Duodenal mucosa (tissue), 2 donors: ENCODE results near the gene GTF2A1.
"Not testable (repeated sequence)": the region's sequence is repeated elsewhere in the genome, so short reads cannot be mapped to it uniquely, and the experiment has no call there.

ENCODE experiments used
- H3K27ac ChIP-seq: one replicate; pipeline ENCODE4 v1.7.0; 2013; ENCODE audit warnings: low read depth, low read length
- H3K27me3 ChIP-seq, 2 donors: one replicate each; pipeline ENCODE4 v1.7.0; 2013; ENCODE audit warnings: low read length in 2 of 2, control low read depth in 1 of 2; ENCODE audit not compliant: insufficient read depth in 2 of 2, control insufficient read depth in 1 of 2
- H3K36me3 ChIP-seq, 2 donors: one replicate each; pipeline ENCODE4 v1.7.0; 2013; ENCODE audit warnings: low read length in 2 of 2, control low read depth in 1 of 2; ENCODE audit not compliant: insufficient read depth in 2 of 2, control insufficient read depth in 1 of 2
- H3K4me1 ChIP-seq, 2 donors: one replicate each; pipeline ENCODE4 v1.7.0; 2013; ENCODE audit warnings: low read length in 2 of 2, control low read depth in 1 of 2; ENCODE audit not compliant: insufficient read depth in 2 of 2, control insufficient read depth in 1 of 2
- H3K4me3 ChIP-seq, 2 donors: one replicate each; pipeline ENCODE4 v1.7.0; 2013; ENCODE audit warnings: low read length in 2 of 2, low read depth in 1 of 2
- H3K9ac ChIP-seq, 2 donors: one replicate each; pipeline ENCODE4 v1.7.0; 2013; ENCODE audit warnings: low read length in 2 of 2, low read depth in 1 of 2
- H3K9me3 ChIP-seq, 2 donors: one replicate each; pipeline ENCODE4 v1.7.0; 2013; ENCODE audit warnings: low read length in 2 of 2, control low read depth in 1 of 2; ENCODE audit not compliant: control insufficient read depth in 1 of 2

The GTF2A1 gene

DNA sequence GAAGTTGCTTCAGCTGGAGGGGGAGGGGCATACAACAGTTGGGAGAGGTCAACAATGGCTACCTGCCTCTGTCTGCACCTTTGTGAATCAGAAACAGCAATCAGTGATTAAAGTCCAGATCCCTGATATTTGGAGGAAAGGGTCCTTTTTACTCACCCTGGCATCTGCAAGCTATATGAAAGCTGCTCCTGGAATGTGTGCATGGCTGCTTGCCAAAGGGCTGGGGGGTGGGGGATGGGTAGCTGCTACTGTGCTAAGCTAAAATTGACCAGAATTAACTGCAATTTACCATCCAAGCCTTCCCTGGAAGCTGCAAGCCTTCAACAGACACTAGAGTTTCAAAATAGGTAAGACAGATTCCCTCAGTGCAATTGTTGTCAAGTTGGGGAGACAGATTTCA is 13.5 kb upstream of the GTF2A1 start:
- H3K9ac ChIP-seq, result no peak overlapping the region
- no peak overlapping the region for H3K27ac ChIP-seq
- no peaks in the 10 kb centered on the region for H3K27me3 ChIP-seq
- H3K4me3 ChIP-seq, result no peak overlapping the region
- H3K9me3 ChIP-seq, result no peaks in the 10 kb centered on the region
- H3K4me1 ChIP-seq, result no peaks in the 10 kb centered on the region
- no peaks in the 10 kb centered on the region for H3K36me3 ChIP-seq

DNA sequence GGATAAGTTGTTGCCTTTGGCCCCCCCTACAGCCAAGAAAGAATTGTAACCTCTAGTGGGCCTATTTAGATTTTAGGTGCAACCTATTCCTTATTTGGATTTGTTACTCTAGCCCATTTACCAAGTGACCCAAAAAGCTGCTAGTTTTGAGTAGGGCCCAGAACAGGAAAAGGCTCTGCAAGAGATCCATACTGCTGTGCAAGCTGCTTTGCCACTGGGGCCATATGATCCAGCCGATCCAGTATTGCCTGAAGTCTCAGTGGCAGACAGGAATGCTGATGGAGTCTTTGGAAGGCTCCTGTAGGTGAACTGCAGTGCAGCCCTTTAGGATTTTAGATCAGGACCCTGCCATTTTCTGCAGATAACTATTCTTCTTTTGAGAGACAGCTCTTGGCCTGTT is 12.9 kb upstream of the GTF2A1 start:
- no peak overlapping the region for H3K9ac ChIP-seq
- H3K4me3 ChIP-seq, result no peak overlapping the region
- H3K4me1 ChIP-seq, result no peaks in the 10 kb centered on the region

DNA sequence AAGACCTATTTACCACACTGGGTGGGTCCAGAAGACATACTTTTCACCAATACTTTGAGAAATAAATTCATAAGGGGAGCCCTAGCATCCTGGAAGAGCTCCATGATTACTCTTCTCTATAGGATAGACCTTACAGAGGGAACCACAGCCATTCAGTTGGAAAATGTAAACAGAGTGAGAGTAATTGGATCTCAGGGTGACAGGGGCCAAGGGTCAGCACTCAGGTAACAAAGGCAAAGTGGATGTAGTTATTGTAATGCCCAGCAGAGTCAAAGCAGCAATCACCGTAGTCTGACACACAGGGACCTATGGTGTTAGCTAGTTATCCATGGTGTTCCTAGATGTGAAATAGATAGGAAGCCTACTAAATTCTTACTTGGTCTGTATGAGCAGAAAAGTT is 10.8 kb upstream of the GTF2A1 start:
- Histone ChIP-seq H3K27ac (no peak overlapping the region), H3K9me3 (no peaks in the 10 kb centered on the region), H3K4me1 (no peaks in the 10 kb centered on the region), H3K36me3 (no peaks in the 10 kb centered on the region), H3K27me3 (no peaks in the 10 kb centered on the region), H3K4me3 (no peak overlapping the region), H3K9ac (no peak overlapping the region)

More for the DNA sequence above, 12.9 kb upstream of the GTF2A1 start:
- no peaks in the 10 kb centered on the region for H3K27me3 ChIP-seq
- no peaks in the 10 kb centered on the region for H3K36me3 ChIP-seq
- no peaks in the 10 kb centered on the region for H3K9me3 ChIP-seq
- H3K27ac ChIP-seq, result no peak overlapping the region

DNA sequence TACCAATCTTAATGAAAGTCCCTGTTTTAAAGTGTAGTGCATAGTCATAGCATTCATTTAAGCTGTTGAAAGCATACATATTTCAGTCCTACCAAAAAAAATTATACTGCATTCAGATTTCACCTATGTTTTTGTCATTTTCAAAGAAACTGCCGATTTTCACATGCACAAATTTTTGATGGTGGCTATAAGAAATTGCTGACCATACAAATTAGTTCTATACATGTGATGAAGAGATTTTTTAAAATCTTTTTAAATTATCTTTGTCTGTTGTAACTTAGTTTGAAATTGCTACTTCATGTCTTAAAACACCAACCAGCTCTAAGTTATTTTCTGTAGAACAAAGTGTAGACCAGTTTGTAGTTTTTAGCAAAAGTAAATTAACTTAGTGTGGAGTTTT is 3.5 kb upstream of the GTF2A1 start:
- H3K9ac ChIP-seq, result no peak overlapping the region
- no peak overlapping the region for H3K4me3 ChIP-seq
- peaks cover 0 to 1% of the 10 kb centered on the region in 2 donors for H3K9me3 ChIP-seq
- H3K36me3 ChIP-seq, result no peaks in the 10 kb centered on the region
- H3K27me3 ChIP-seq, result no peaks in the 10 kb centered on the region
- H3K27ac ChIP-seq, result no peak overlapping the region
- peaks cover 0 to 15% of the 10 kb centered on the region in 2 donors for H3K4me1 ChIP-seq

DNA sequence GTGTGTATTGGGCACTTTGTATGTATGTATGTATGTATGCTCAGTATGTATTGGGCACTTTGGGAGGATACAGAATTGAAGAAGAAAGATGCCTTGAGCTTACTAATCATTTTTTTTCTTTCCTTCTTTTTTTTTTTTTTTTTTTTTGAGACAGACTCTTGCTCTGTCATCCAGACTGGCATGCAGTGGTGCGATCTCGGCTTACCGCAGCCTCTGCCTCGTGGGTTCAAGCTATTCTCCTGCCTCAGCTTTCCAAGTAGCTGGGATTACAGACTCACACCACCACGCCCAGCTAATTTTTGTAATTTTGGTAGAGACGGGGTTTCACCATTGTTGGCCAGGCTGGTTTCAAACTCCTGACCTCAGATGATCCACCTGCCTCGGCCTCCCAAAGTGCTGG is 3.0 kb upstream of the GTF2A1 start:
- not testable (repeated sequence) for H3K36me3 ChIP-seq, H3K27ac ChIP-seq, H3K9ac ChIP-seq, H3K27me3 ChIP-seq, H3K9me3 ChIP-seq, H3K4me3 ChIP-seq
- peaks cover 2 to 15% of the 10 kb centered on the region in 2 donors for H3K4me1 ChIP-seq

DNA sequence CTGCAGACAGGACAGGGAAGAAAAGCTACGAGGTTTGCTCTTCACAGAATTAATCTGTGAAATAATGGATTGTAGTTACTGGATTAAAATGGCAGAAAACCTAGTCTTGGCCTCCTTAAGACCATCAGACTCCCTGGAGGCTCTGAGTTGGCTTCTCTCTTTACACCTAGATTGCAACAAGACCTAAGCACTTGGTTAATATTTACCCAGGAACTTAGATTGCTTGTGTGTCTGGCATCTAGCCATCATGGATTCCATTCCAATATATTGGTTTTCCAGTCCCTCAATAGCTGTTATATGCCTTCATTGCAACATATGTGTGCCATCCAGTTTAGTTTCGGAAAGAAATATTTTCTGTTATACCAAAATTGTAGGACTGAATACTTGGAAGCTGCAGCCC is 1.9 kb upstream of the GTF2A1 start:
- Histone ChIP-seq H3K4me3 (no peak overlapping the region), H3K27me3 (no peaks in the 10 kb centered on the region), H3K4me1 (peaks cover 11 to 26% of the 10 kb centered on the region in 2 donors), H3K9me3 (peaks cover 0 to 1% of the 10 kb centered on the region in 2 donors), H3K9ac (no peak overlapping the region), H3K36me3 (no peaks in the 10 kb centered on the region), H3K27ac (no peak overlapping the region)

DNA sequence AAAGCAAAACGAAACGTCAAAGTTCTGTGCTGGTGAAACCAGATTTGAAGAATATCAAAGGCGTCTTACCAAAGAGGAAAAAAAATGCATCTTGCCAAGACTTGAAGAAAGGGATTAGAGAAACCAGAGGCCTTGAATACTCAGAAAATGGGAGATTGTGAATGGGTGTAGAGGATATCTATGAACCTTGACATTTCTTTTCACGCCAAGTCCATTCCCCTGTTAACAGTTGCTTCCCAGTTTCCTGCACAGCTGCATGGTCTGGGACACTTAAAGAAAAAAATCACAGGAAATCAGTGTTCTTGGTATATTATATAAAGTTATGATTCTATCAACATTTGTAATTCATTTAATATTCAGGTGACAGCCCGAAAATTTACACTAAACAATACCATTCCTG is 1.4 kb upstream of the GTF2A1 start:
- peak overlapping the region; percentile 92 to 95 for H3K4me3 ChIP-seq
- no peak overlapping the region for H3K27ac ChIP-seq
- H3K9me3 ChIP-seq, result peaks cover 0 to 1% of the 10 kb centered on the region in 2 donors
- no peaks in the 10 kb centered on the region for H3K36me3 ChIP-seq
- H3K9ac ChIP-seq, result no peak overlapping the region
- H3K4me1 ChIP-seq, result peaks cover 11 to 31% of the 10 kb centered on the region in 2 donors
- no peaks in the 10 kb centered on the region for H3K27me3 ChIP-seq

DNA sequence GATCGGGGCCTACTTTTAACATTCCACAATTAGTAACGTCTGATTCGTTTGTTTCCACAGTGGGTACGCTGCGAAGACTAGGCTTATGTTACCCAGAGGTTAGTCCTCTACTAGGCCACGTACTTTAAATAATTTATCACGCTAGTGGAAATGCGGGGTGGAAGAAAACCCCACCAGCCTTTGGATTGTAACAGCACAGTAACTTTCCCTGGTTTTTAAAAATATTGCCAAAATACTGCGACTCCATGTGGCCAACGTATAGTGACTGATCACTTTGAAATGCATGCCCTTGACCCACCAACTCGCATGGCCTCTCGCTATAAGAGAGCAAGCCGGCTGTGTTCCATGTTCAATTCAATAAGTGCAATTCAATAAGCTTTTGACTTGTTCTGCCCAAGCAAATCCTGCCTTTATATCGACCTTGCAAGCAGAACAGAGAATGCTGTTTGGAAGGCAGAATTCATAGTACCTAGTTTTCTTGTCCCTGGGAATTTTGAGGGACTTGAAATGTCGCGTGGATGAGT is 882 bp upstream of the GTF2A1 start:
- peaks cover 11 to 31% of the 10 kb centered on the region in 2 donors for H3K4me1 ChIP-seq
- H3K27me3 ChIP-seq, result no peaks in the 10 kb centered on the region
- peak overlapping the region; percentile 92 to 95 for H3K4me3 ChIP-seq
- H3K36me3 ChIP-seq, result no peaks in the 10 kb centered on the region
- peak overlapping the region; percentile 84 to 99 for H3K9ac ChIP-seq
- peaks cover 0 to 1% of the 10 kb centered on the region in 2 donors for H3K9me3 ChIP-seq
- peak overlapping the region; percentile 99 for H3K27ac ChIP-seq

DNA sequence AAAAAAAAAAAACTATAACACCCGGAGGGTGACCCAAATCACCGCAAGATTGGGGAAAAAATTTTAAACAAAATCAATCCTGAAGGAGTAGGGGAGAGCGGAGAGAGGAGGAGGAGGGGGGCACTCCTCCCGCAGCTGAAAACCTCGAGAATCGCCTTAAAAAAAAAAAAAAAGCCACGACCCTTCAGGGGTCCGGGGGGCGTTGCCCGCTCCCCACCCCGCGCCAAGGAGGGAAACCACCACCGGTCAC is 254 bp downstream of the GTF2A1 start:
- peaks cover 11 to 31% of the 10 kb centered on the region in 2 donors for H3K4me1 ChIP-seq
- peaks cover 0 to 1% of the 10 kb centered on the region in 2 donors for H3K9me3 ChIP-seq
- H3K9ac ChIP-seq, result peak overlapping the region; percentile 83 to 94
- no peaks in the 10 kb centered on the region for H3K27me3 ChIP-seq
- H3K27ac ChIP-seq, result peak overlapping the region; percentile 99
- peaks cover 3 to 6% of the 10 kb centered on the region in 2 donors for H3K36me3 ChIP-seq
- peak overlapping the region; percentile 77 to 78 for H3K4me3 ChIP-seq

DNA sequence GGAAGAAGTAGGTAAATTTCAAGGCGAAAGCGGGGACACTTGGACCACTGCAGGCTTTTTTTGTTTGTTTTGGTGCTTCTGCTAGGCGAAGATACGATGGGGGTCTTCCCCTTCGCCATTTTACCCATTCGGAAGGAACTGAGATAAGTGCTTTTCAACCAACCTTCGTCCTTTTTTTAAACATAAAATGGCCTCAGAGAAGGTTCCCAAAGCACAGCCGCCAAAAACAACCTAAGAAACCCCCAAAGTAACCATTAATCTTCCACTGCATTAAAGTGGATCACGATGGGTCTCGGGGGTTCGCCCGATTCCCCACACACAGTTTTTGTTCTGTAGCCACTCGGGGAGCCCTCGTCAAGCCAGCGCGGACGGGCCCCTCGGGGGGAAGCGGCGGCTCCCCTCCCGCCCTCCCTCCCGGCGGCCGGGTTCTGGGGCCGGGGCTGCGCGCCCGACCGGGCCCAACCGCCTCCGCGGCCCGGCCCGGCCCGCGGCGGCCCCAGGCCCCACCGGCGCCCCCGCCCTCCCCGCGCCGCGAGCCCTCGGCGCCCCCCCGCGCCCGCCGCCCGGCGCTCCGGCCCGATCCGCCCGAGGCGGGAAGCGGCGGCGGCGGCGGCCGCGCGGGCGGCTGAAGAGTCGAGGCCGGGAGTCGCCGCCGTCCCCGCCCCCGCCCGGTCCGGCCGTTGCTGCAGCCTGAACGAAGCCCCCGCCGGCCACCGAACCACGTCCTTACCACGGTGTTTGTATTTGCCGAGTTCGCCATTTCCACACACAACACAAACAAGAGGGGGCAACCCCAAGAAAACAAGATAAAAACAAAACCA is 790 bp downstream of the GTF2A1 start:
- Histone ChIP-seq H3K4me1 (peaks cover 11 to 31% of the 10 kb centered on the region in 2 donors), H3K27ac (peak overlapping the region; percentile 99), H3K4me3 (peak overlapping the region; percentile 84 to 89), H3K27me3 (no peaks in the 10 kb centered on the region), H3K9ac (peak overlapping the region; percentile 96 to 99), H3K36me3 (peaks cover 7 to 11% of the 10 kb centered on the region in 2 donors), H3K9me3 (peaks cover 0 to 1% of the 10 kb centered on the region in 2 donors)
